KOPT-K1 (cell line): ENCODE results near the gene ATP2A3.

ENCODE experiments used
- H3K27ac ChIP-seq: fragments of 200-600 bp; sonication (generic); 2 replicates; pipeline ENCODE4 v1.5.1; 2016; ENCODE audit warnings: antibody characterized with exemption, mild to moderate bottlenecking, low read depth, low read length; ENCODE audit not compliant: poor library complexity, severe bottlenecking
- H3K36me3 ChIP-seq: fragments of 200-600 bp; sonication (generic); 2 replicates; pipeline ENCODE4 v1.5.1; 2017; ENCODE audit warnings: antibody characterized with exemption, mild to moderate bottlenecking, low read length, moderate library complexity; ENCODE audit not compliant: insufficient read depth
- H3K9me3 ChIP-seq: fragments of 200-600 bp; sonication (generic); 2 replicates; pipeline ENCODE4 v1.5.1; 2017; ENCODE audit warnings: antibody characterized with exemption, low read length, mild to moderate bottlenecking; ENCODE audit not compliant: insufficient read depth, poor library complexity, severe bottlenecking

ATP2A3 gene

GRCh38 chr17:3911271-3912053, 52.8 kb downstream of the ATP2A3 start:
- H3K27ac ChIP-seq: peak overlapping the region; percentile 55
- H3K36me3 ChIP-seq: no peaks in the 10 kb centered on the region
- H3K9me3 ChIP-seq: no peaks in the 10 kb centered on the region

GRCh38 chr17:3910420-3911270, 53.6 kb downstream of the ATP2A3 start:
- no peaks in the 10 kb centered on the region for H3K9me3 ChIP-seq
- H3K27ac ChIP-seq: peak overlapping the region; percentile 34
- H3K36me3 ChIP-seq: no peaks in the 10 kb centered on the region

- Histone ChIP-seq H3K9me3 (no peaks in the 10 kb centered on the region), H3K36me3 (no peaks in the 10 kb centered on the region), H3K27ac (no peak overlapping the region)
Observed at GRCh38 chr17:3909257-3909656, 55.0 kb downstream of the ATP2A3 start.

- Histone ChIP-seq H3K36me3 (no peaks in the 10 kb centered on the region), H3K27ac (no peak overlapping the region)
Observed at GRCh38 chr17:3907483-3908216, 56.6 kb downstream of the ATP2A3 start.

GRCh38 chr17:3906881-3907280, 57.4 kb downstream of the ATP2A3 start:
- H3K9me3 ChIP-seq: no peaks in the 10 kb centered on the region
- H3K36me3 ChIP-seq: no peaks in the 10 kb centered on the region
- no peak overlapping the region for H3K27ac ChIP-seq

More at GRCh38 chr17:3907483-3908216, 56.6 kb downstream of the ATP2A3 start:
- no peaks in the 10 kb centered on the region for H3K9me3 ChIP-seq

GRCh38 chr17:3905017-3905520, 59.2 kb downstream of the ATP2A3 start:
- H3K9me3 ChIP-seq: no peaks in the 10 kb centered on the region
- no peaks in the 10 kb centered on the region for H3K36me3 ChIP-seq
- H3K27ac ChIP-seq: no peak overlapping the region

GRCh38 chr17:3904501-3904900, 59.7 kb downstream of the ATP2A3 start:
- no peaks in the 10 kb centered on the region for H3K9me3 ChIP-seq
- no peaks in the 10 kb centered on the region for H3K36me3 ChIP-seq
- no peak overlapping the region for H3K27ac ChIP-seq

- H3K27ac ChIP-seq: no peak overlapping the region
- no peaks in the 10 kb centered on the region for H3K36me3 ChIP-seq
- H3K9me3 ChIP-seq: no peaks in the 10 kb centered on the region
Observed at GRCh38 chr17:3903881-3904290, 60.4 kb downstream of the ATP2A3 start.

GRCh38 chr17:3903051-3903825, 61.0 kb downstream of the ATP2A3 start:
- no peaks in the 10 kb centered on the region for H3K9me3 ChIP-seq
- no peaks in the 10 kb centered on the region for H3K36me3 ChIP-seq
- H3K27ac ChIP-seq: no peak overlapping the region

- H3K27ac ChIP-seq: no peak overlapping the region
- H3K36me3 ChIP-seq: no peaks in the 10 kb centered on the region
- no peaks in the 10 kb centered on the region for H3K9me3 ChIP-seq
Observed at GRCh38 chr17:3900646-3901045, 63.6 kb downstream of the ATP2A3 start.

- Histone ChIP-seq H3K9me3 (no peaks in the 10 kb centered on the region), H3K27ac (no peak overlapping the region), H3K36me3 (no peaks in the 10 kb centered on the region)
Observed at GRCh38 chr17:3897731-3898130, 66.5 kb downstream of the ATP2A3 start.

GRCh38 chr17:3896968-3897235, 67.3 kb downstream of the ATP2A3 start:
- Histone ChIP-seq H3K9me3 (no peaks in the 10 kb centered on the region), H3K27ac (no peak overlapping the region), H3K36me3 (no peaks in the 10 kb centered on the region)

- H3K36me3 ChIP-seq: no peaks in the 10 kb centered on the region
Observed at GRCh38 chr17:3896108-3896967, 67.9 kb downstream of the ATP2A3 start.

GRCh38 chr17:3895354-3895753, 68.9 kb downstream of the ATP2A3 start:
- Histone ChIP-seq H3K27ac (no peak overlapping the region), H3K36me3 (no peaks in the 10 kb centered on the region), H3K9me3 (no peaks in the 10 kb centered on the region)

More at GRCh38 chr17:3896108-3896967, 67.9 kb downstream of the ATP2A3 start:
- Histone ChIP-seq H3K9me3 (no peaks in the 10 kb centered on the region), H3K27ac (no peak overlapping the region)
